ENCODE data around the gene CTBP2. TPM values are rescaled to one million over a fixed set of nuclear protein-coding genes. Genes with fewer than 3 reads are reported as not detected.

CTBP2 gene
- polyA plus RNA-seq, 1 donor (not counting 4 experiments of a cell fraction or from before 2014, with no cell fraction given), result 76.0 TPM

GRCh38 chr10:125011171-125011925 is 149.0 kb downstream of the CTBP2 start:
- peaks cover 3% of the 10 kb centered on the region for H3K9me1 ChIP-seq (ENCODE audit: control insufficient read depth, extremely low read depth, insufficient read depth, low read length)
- no peak overlapping the region for H3K9ac ChIP-seq (ENCODE audit: control insufficient read depth, extremely low read depth, insufficient read depth, low read length)
- H3K9me3 ChIP-seq (ENCODE audit: control insufficient read depth, low read depth, low read length), result no peaks in the 10 kb centered on the region
- DNase-seq (ENCODE audit: low read depth, low spot score) (no peak), FAIRE-seq (peak; percentile 26)
- peaks cover 77% of the 10 kb centered on the region for H3K79me2 ChIP-seq (ENCODE audit: control insufficient read depth, insufficient read depth, low read length)
- H3K4me3 ChIP-seq (ENCODE audit: control insufficient read depth in 2 of 3, extremely low read depth in 1 of 3, insufficient read depth in 2 of 3, low read depth in 1 of 3, low read length in 3 of 3), result no peak overlapping the region
- H3K36me3 ChIP-seq (ENCODE audit: control insufficient read depth in 2 of 2, extremely low read depth in 1 of 2, insufficient read depth in 2 of 2, low read length in 2 of 2), result peaks cover 14 to 19% of the 10 kb centered on the region in 2 experiments
- no peaks in the 10 kb centered on the region for H3K27me3 ChIP-seq (ENCODE audit: control insufficient read depth, extremely low read depth, insufficient read depth, low read length)
- peaks cover 31% of the 10 kb centered on the region for H3K4me1 ChIP-seq (ENCODE audit: control insufficient read depth, extremely low read depth, insufficient read depth, low read length)
- dilution Hi-C loops (cut with MboI; ENCODE audit: extremely low pct_ligation_motif_present, low sequenced_read_pairs), result no loop called here
- H3K4me2 ChIP-seq (ENCODE audit: control insufficient read depth, extremely low read depth, insufficient read depth, low read depth, low read length), result no peak overlapping the region
- peaks cover 19% of the 10 kb centered on the region for H4K20me1 ChIP-seq (ENCODE audit: control insufficient read depth, extremely low read depth, insufficient read depth, low read length)
- H3K27ac ChIP-seq (ENCODE audit: control insufficient read depth, insufficient read depth, low read length), result no peak overlapping the region
- no peak overlapping the region for H2AFZ ChIP-seq (ENCODE audit: control insufficient read depth, low read length)
- TF ChIP-seq EZH2 (IDR thresholded peaks at IDR 0.05; ENCODE audit: low read length) (no peak), CTCF (optimal IDR thresholded peaks at IDR 0.05 in 1 of 3, IDR thresholded peaks at IDR 0.05 in 1 of 3, conservative IDR thresholded peaks at IDR 0.05 in 1 of 3; ENCODE audit: extremely low read depth in 1 of 3, insufficient read depth in 2 of 3, low read length in 3 of 3) (no peak)

DNA sequence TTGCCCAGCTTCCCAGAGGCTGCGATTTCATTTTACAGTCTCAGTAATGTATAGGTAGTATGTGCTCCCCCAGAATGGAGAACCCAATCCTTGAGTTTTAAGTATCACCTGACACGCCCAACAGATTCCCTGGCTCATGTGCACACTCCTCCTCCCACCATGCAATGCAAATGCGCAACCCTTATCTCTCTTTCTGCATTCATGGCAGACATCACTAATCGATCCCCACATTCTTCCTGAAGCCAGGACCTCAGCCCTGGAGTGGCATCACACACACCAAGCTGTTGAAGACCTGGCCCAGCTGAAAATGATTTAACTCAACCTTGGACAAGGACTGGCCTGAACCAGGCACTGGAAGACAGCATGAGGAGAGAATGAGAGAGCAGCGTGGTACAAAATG is 150.0 kb downstream of the CTBP2 start:
- Histone ChIP-seq H3K27me3 (ENCODE audit: control insufficient read depth, extremely low read depth, insufficient read depth, low read length) (no peaks in the 10 kb centered on the region), H3K27ac (ENCODE audit: control insufficient read depth, insufficient read depth, low read length) (no peak overlapping the region), H3K9ac (ENCODE audit: control insufficient read depth, extremely low read depth, insufficient read depth, low read length) (no peak overlapping the region), H3K4me2 (ENCODE audit: control insufficient read depth, extremely low read depth, insufficient read depth, low read depth, low read length) (no peak overlapping the region), H3K9me3 (ENCODE audit: control insufficient read depth, low read depth, low read length) (no peaks in the 10 kb centered on the region), H3K9me1 (ENCODE audit: control insufficient read depth, extremely low read depth, insufficient read depth, low read length) (peaks cover 3% of the 10 kb centered on the region), H2AFZ (ENCODE audit: control insufficient read depth, low read length) (no peak overlapping the region), H3K36me3 (ENCODE audit: control insufficient read depth in 2 of 2, extremely low read depth in 1 of 2, insufficient read depth in 2 of 2, low read length in 2 of 2) (peaks cover 16 to 24% of the 10 kb centered on the region in 2 experiments), H4K20me1 (ENCODE audit: control insufficient read depth, extremely low read depth, insufficient read depth, low read length) (peaks cover 16% of the 10 kb centered on the region), H3K79me2 (ENCODE audit: control insufficient read depth, insufficient read depth, low read length) (peaks cover 78% of the 10 kb centered on the region), H3K4me3 (ENCODE audit: control insufficient read depth in 2 of 3, extremely low read depth in 1 of 3, insufficient read depth in 2 of 3, low read depth in 1 of 3, low read length in 3 of 3) (no peak overlapping the region), H3K4me1 (ENCODE audit: control insufficient read depth, extremely low read depth, insufficient read depth, low read length) (peaks cover 31% of the 10 kb centered on the region)
- no peak for TF ChIP-seq EZH2 (IDR thresholded peaks at IDR 0.05; ENCODE audit: low read length)
- TF ChIP-seq CTCF (optimal IDR thresholded peaks at IDR 0.05 in 1 of 3, IDR thresholded peaks at IDR 0.05 in 1 of 3, conservative IDR thresholded peaks at IDR 0.05 in 1 of 3; ENCODE audit: extremely low read depth in 1 of 3, insufficient read depth in 2 of 3, low read length in 3 of 3), result no peak
- dilution Hi-C loops (cut with MboI; ENCODE audit: extremely low pct_ligation_motif_present, low sequenced_read_pairs), result no loop called here
- DNase-seq (ENCODE audit: low read depth, low spot score) (no peak), FAIRE-seq (no peak)

Data from keratinocyte (primary cell).